Spleen (tissue), 11 donors: Measurements from ENCODE around the gene TRIO. TPM values are rescaled to one million over a fixed set of nuclear protein-coding genes. Genes with fewer than 3 reads are reported as not detected.

ENCODE experiments used
- DNase-seq: peaks from one replicate; pipeline ENCODE4 v3.0.0-alpha.2; 2020
- H3K27ac ChIP-seq, 8 donors: fragments of 200-600 bp; sonication (generic) in 7 of 8; 1 replicate in 4 of 8; 2 replicates in 4 of 8; pipeline versions ENCODE4 v1.5.0 to v1.8.0; 2016 to 2021; ENCODE audit warnings: inconsistent platforms in 4 of 8, mild to moderate bottlenecking in 4 of 8, moderate library complexity in 1 of 8
- H3K27me3 ChIP-seq, 7 donors: fragments of 200-600 bp; sonication (generic) in 6 of 7; replicated peaks in 1 of 7; 1 replicate in 4 of 7; 2 replicates in 3 of 7; pipeline versions ENCODE4 v1.5.0 to v1.8.0; 2016 to 2021; ENCODE audit warnings: inconsistent platforms in 3 of 7, mild to moderate bottlenecking in 1 of 7
- H3K36me3 ChIP-seq, 6 donors: fragments of 200-600 bp; sonication (generic) in 5 of 6; 1 replicate in 4 of 6; 2 replicates in 2 of 6; pipeline versions ENCODE4 v1.5.0 to v1.8.0; 2016 to 2021; ENCODE audit warnings: inconsistent platforms in 2 of 6
- H3K4me1 ChIP-seq, 6 donors: fragments of 200-600 bp; sonication (generic) in 5 of 6; 1 replicate in 3 of 6; 2 replicates in 3 of 6; pipeline versions ENCODE4 v1.5.0 to v1.8.0; 2016 to 2021; ENCODE audit warnings: inconsistent platforms in 3 of 6
- H3K4me3 ChIP-seq, 8 donors: fragments of 200-600 bp; sonication (generic) in 7 of 8; 1 replicate in 4 of 8; 2 replicates in 4 of 8; pipeline versions ENCODE4 v1.5.0 to v1.8.0; 2016 to 2021; ENCODE audit warnings: inconsistent platforms in 4 of 8, mild to moderate bottlenecking in 4 of 8, moderate library complexity in 2 of 8
- H3K9me3 ChIP-seq, 8 donors: fragments of 200-600 bp; sonication (generic) in 7 of 8; 1 replicate in 4 of 8; 2 replicates in 4 of 8; pipeline versions ENCODE4 v1.5.0 to v1.8.0; 2016 to 2021; ENCODE audit warnings: inconsistent platforms in 4 of 8
- CTCF ChIP-seq, 11 experiments: fragments of 200-600 bp in 7 of 11; fragments of 450-650 bp in 4 of 11; sonication (generic) in 4 of 11; IDR thresholded peaks in 8 of 11; conservative IDR thresholded peaks in 3 of 11; 1 replicate in 7 of 11; 2 replicates in 4 of 11; pipeline versions ENCODE4 v1.4.0 to v1.8.0; 2016 to 2021; ENCODE audit warnings: antibody characterized with exemption in 11 of 11, inconsistent platforms in 4 of 11, mild to moderate bottlenecking in 1 of 11
- POLR2A ChIP-seq, 3 donors: fragments of 450-650 bp; IDR thresholded peaks; one replicate each; pipeline ENCODE4 v1.5.1; 2017; ENCODE audit warnings: antibody characterized with exemption in 3 of 3, mild to moderate bottlenecking in 1 of 3
- POLR2AphosphoS5 ChIP-seq, 3 donors: sonication (generic); formaldehyde crosslinking; IDR thresholded peaks; one replicate each; pipeline ENCODE4 v1.5.1; 2017; ENCODE audit warnings: antibody characterized with exemption in 3 of 3
- WGBS, 5 donors: extraction: QIAGEN DNeasy Blood & Tissue Kit in 3 of 5; methylation state at CpG; one replicate each; pipeline versions ENCODE4 v1.1.5 to v1.1.7; 2013 to 2018; 5-methylcytosine and 5-hydroxymethylcytosine counted together
- intact Hi-C: fragments of 100-400 bp; cut with DNase I; formaldehyde crosslinking; loops from one replicate; pipeline ENCODE4 v1.15.0; 2023; ENCODE audit warnings: low total_unique reads
- polyA plus RNA-seq, 3 donors: library from polyadenylated mRNA; stranded (reverse); fragments of 200-250 nt; gene quantifications; one replicate each; pipeline ENCODE4 v1.2.1, GENCODE V29; 2013
- total RNA-seq, 7 donors: library from RNA; depleted of rRNA in 3 of 7; stranded (reverse); fragments of >200 nt in 3 of 7; fragmentation: NEBNext Ultra II Directional in 4 of 7; extraction: Animal tissue kit (Norgen Biotek cat#: 25700) in 4 of 7; gene quantifications; one replicate each; pipeline versions ENCODE4 v1.1.0 to v1.2.1, GENCODE V29; 2016 to 2021
- donor health status: healthy with polysubstance abuse.
- donor health status: DM: no; HTN: no; CAD: no; lungs with moderate emphysema.
- donor health status: DM: no; HTN: no; CAD: no.
- donor health status: Bipolar disorder and iron deficiency.
- donor health status: healthy.
- donor health status: DM: no; HTN: no; CAD: no.
- donor health status: DM: yes; HTN: yes; CAD: no.

TRIO gene
- total and polyA plus RNA-seq, 10 donors: 21.5 to 280 (median 190) TPM

- TF ChIP-seq CTCF (IDR thresholded peaks at IDR 0.05 in 8 of 11, conservative IDR thresholded peaks at IDR 0.05 in 3 of 11) (no peak), POLR2AphosphoS5 (IDR thresholded peaks at IDR 0.05) (peak in 1 of 3 donors; percentile 64), POLR2A (IDR thresholded peaks at IDR 0.05) (no peak)
- Histone ChIP-seq H3K27me3 (no peaks in the 10 kb centered on the region), H3K27ac (peak overlapping the region in 6 of 8 donors; percentile 30 to 78 (median 62)), H3K36me3 (no peaks in the 10 kb centered on the region), H3K4me1 (peaks cover 7 to 84% (median 66%) of the 10 kb centered on the region in 6 donors), H3K4me3 (peak overlapping the region in 1 of 8 donors; percentile 3), H3K9me3 (no peaks in the 10 kb centered on the region)
- intact Hi-C loops: loop anchor here (10.0 kb wide), 1 partner anchor 52 kb away; no protein-coding TSS in a partner anchor
- DNase-seq: no peak
- WGBS, 5 donors: 31 to 45% (median 39%) methylated on average over 4 of the region's 4 CpGs
Observed at GRCh38 chr5:14212838-14213237, 69.7 kb downstream of the TRIO start.

GRCh38 chr5:14213253-14213652, 70.1 kb downstream of the TRIO start:
- 70 to 90% (median 83%) methylated on average over 1 of the region's 1 CpG for whole genome bisulfite sequencing, 5 donors
- Histone ChIP-seq H3K4me1 (peaks cover 3 to 84% (median 66%) of the 10 kb centered on the region in 6 donors), H3K27ac (peak overlapping the region in 5 of 8 donors; percentile 43 to 78 (median 72)), H3K9me3 (no peaks in the 10 kb centered on the region), H3K27me3 (no peaks in the 10 kb centered on the region), H3K36me3 (no peaks in the 10 kb centered on the region), H3K4me3 (peak overlapping the region in 1 of 8 donors; percentile 22)
- intact Hi-C loops: loop anchor here (10.0 kb wide), 1 partner anchor 52 kb away; no protein-coding TSS in a partner anchor
- no peak for DNase-seq
- TF ChIP-seq POLR2AphosphoS5 (IDR thresholded peaks at IDR 0.05) (no peak), CTCF (IDR thresholded peaks at IDR 0.05 in 8 of 11, conservative IDR thresholded peaks at IDR 0.05 in 3 of 11) (no peak), POLR2A (IDR thresholded peaks at IDR 0.05) (no peak)

- TF ChIP-seq POLR2AphosphoS5 (IDR thresholded peaks at IDR 0.05) (no peak), POLR2A (IDR thresholded peaks at IDR 0.05) (no peak), CTCF (IDR thresholded peaks at IDR 0.05 in 8 of 11, conservative IDR thresholded peaks at IDR 0.05 in 3 of 11) (no peak)
- Histone ChIP-seq H3K9me3 (no peaks in the 10 kb centered on the region), H3K4me1 (peaks cover 0 to 84% (median 66%) of the 10 kb centered on the region in 6 donors), H3K27me3 (no peaks in the 10 kb centered on the region), H3K4me3 (peak overlapping the region in 1 of 8 donors; percentile 22), H3K27ac (peak overlapping the region in 5 of 8 donors; percentile 1 to 78 (median 72)), H3K36me3 (no peaks in the 10 kb centered on the region)
- DNase-seq: no peak
- intact Hi-C loops: loop anchor here (10.0 kb wide), 1 partner anchor 51 kb away; no protein-coding TSS in a partner anchor
- WGBS, 5 donors: 74 to 89% (median 84%) methylated on average over 6 of the region's 6 CpGs
Observed at GRCh38 chr5:14213813-14214585, 70.9 kb downstream of the TRIO start.

GRCh38 chr5:14215901-14216300, 72.8 kb downstream of the TRIO start:
- TF ChIP-seq POLR2AphosphoS5 (IDR thresholded peaks at IDR 0.05) (no peak), CTCF (IDR thresholded peaks at IDR 0.05 in 8 of 11, conservative IDR thresholded peaks at IDR 0.05 in 3 of 11) (no peak), POLR2A (IDR thresholded peaks at IDR 0.05) (no peak)
- 91 to 95% (median 93%) methylated on average over 6 of the region's 6 CpGs for WGBS, 5 donors
- no peak for DNase-seq
- H3K9me3 ChIP-seq: no peaks in the 10 kb centered on the region
- H3K36me3 ChIP-seq: no peaks in the 10 kb centered on the region
- no peak overlapping the region for H3K27ac ChIP-seq
- no peaks in the 10 kb centered on the region for H3K27me3 ChIP-seq
- H3K4me1 ChIP-seq: peaks cover 4 to 84% (median 67%) of the 10 kb centered on the region in 6 donors
- intact Hi-C loops: loop anchor here (10.0 kb wide), 1 partner anchor 49 kb away; no protein-coding TSS in a partner anchor
- no peak overlapping the region for H3K4me3 ChIP-seq
